Measurements from ENCODE around the gene AFAP1. TPM values are rescaled to one million over a fixed set of nuclear protein-coding genes. Genes with fewer than 3 reads are reported as not detected.

AFAP1 gene
- total and polyA plus RNA-seq, 2 donors (not counting 1 experiment from before 2014, with no cell fraction given), result 0.03 to 0.44 TPM

GRCh38 chr4:7910263-7910896 lies 29.3 kb downstream of the AFAP1 start:
- intact Hi-C loops (cut with micrococcal nuclease), result no loop called here
- DNase-seq (no peak), ATAC-seq (ENCODE audit: low read depth) (no peak)
- Mint-ChIP-seq H3K27me3 (peaks cover 36% of the 10 kb centered on the region), H3K4me1 (no peaks in the 10 kb centered on the region), H3K27ac (no peak overlapping the region), H3K9me3 (ENCODE audit: insufficient read depth) (no peaks in the 10 kb centered on the region), H3K4me3 (no peak overlapping the region)
- no peaks in the 10 kb centered on the region for H3K36me3 ChIP-seq (replicated peaks in 1 of 2; ENCODE audit: control extremely low read depth in 1 of 2, control insufficient read depth in 1 of 2, extremely low read depth in 1 of 2, insufficient read depth in 2 of 2, low read length in 1 of 2)
- TF ChIP-seq EZH2 (IDR thresholded peaks at IDR 0.05; ENCODE audit: borderline replicate concordance, insufficient read depth, low read depth, low read length, poor library complexity, severe bottlenecking) (no peak), CTCF (IDR thresholded peaks at IDR 0.05) (no peak)
- H3K9me3 ChIP-seq (ENCODE audit: control extremely low read depth in 1 of 3, control insufficient read depth in 2 of 3, insufficient read depth in 1 of 3, low read length in 2 of 3), result peaks cover 0 to 4% (median 0%) of the 10 kb centered on the region in 3 donors
- ChIA-PET CTCF (no interaction called here), POLR2A (no interaction called here)
- no peaks in the 10 kb centered on the region for H3K79me2 ChIP-seq (ENCODE audit: control insufficient read depth, insufficient read depth, low read length)
- no peak overlapping the region for H3K9ac ChIP-seq (ENCODE audit: low read length)
- H4K20me1 ChIP-seq (ENCODE audit: control insufficient read depth, insufficient read depth, low read length, poor library complexity, severe bottlenecking), result no peaks in the 10 kb centered on the region
- no peak overlapping the region for H3K4me3 ChIP-seq (ENCODE audit: control extremely low read depth in 1 of 5, extremely low read depth in 1 of 5, insufficient read depth in 1 of 5, low read depth in 2 of 5, low read length in 4 of 5)
- no peak overlapping the region for H3K4me2 ChIP-seq (replicated peaks; ENCODE audit: low read depth, low read length, poor library complexity, severe bottlenecking)
- H3K27me3 ChIP-seq (replicated peaks in 1 of 4; ENCODE audit: control extremely low read depth in 1 of 4, control insufficient read depth in 3 of 4, insufficient read depth in 4 of 4, low read length in 3 of 4), result peaks cover 0 to 4% (median 0%) of the 10 kb centered on the region in 4 experiments
- H3K4me1 ChIP-seq (ENCODE audit: control insufficient read depth in 2 of 2, insufficient read depth in 2 of 2, low read length in 2 of 2), result no peaks in the 10 kb centered on the region
- no peak overlapping the region for H3K27ac ChIP-seq (ENCODE audit: low read length in 2 of 2)
- 92% methylated on average over 14 of the region's 16 CpGs for WGBS (ENCODE audit: insufficient coverage)
- no peak overlapping the region for H2AFZ ChIP-seq (ENCODE audit: insufficient read depth, low read depth, low read length, poor library complexity, severe bottlenecking)

- H4K20me1 ChIP-seq (ENCODE audit: control insufficient read depth, insufficient read depth, low read length, poor library complexity, severe bottlenecking), result no peaks in the 10 kb centered on the region
- no peak overlapping the region for H3K4me3 Mint-ChIP-seq
- H3K27me3 ChIP-seq (replicated peaks in 1 of 4; ENCODE audit: control extremely low read depth in 1 of 4, control insufficient read depth in 3 of 4, insufficient read depth in 4 of 4, low read length in 3 of 4), result peaks cover 0 to 4% (median 0%) of the 10 kb centered on the region in 4 experiments
- POLR2A ChIA-PET, result no interaction called here
- intact Hi-C loops (cut with micrococcal nuclease), result no loop called here
- DNase-seq (no peak), ATAC-seq (ENCODE audit: low read depth) (no peak)
- no peak overlapping the region for H3K27ac Mint-ChIP-seq
- H3K4me2 ChIP-seq (replicated peaks; ENCODE audit: low read depth, low read length, poor library complexity, severe bottlenecking), result no peak overlapping the region
- H3K4me3 ChIP-seq (ENCODE audit: control extremely low read depth in 1 of 5, extremely low read depth in 1 of 5, insufficient read depth in 1 of 5, low read depth in 2 of 5, low read length in 4 of 5), result no peak overlapping the region
- H3K4me1 ChIP-seq (ENCODE audit: control insufficient read depth in 2 of 2, insufficient read depth in 2 of 2, low read length in 2 of 2), result no peaks in the 10 kb centered on the region
- H3K4me1 Mint-ChIP-seq, result no peaks in the 10 kb centered on the region
- CTCF ChIA-PET, result interaction anchor here (1.0 kb wide), 1 partner anchor 33 kb away, joined by 3 read pairs; no protein-coding TSS in a partner anchor
- peaks cover 34% of the 10 kb centered on the region for H3K27me3 Mint-ChIP-seq
- H3K27ac ChIP-seq (ENCODE audit: low read length in 2 of 2), result no peak overlapping the region
- TF ChIP-seq CTCF (IDR thresholded peaks at IDR 0.05) (no peak), EZH2 (IDR thresholded peaks at IDR 0.05; ENCODE audit: borderline replicate concordance, insufficient read depth, low read depth, low read length, poor library complexity, severe bottlenecking) (no peak)
- H3K36me3 ChIP-seq (replicated peaks in 1 of 2; ENCODE audit: control extremely low read depth in 1 of 2, control insufficient read depth in 1 of 2, extremely low read depth in 1 of 2, insufficient read depth in 2 of 2, low read length in 1 of 2), result no peaks in the 10 kb centered on the region
- no peak overlapping the region for H3K9ac ChIP-seq (ENCODE audit: low read length)
- 81% methylated on average over 9 of the region's 12 CpGs for WGBS (ENCODE audit: insufficient coverage)
- no peak overlapping the region for H2AFZ ChIP-seq (ENCODE audit: insufficient read depth, low read depth, low read length, poor library complexity, severe bottlenecking)
- peaks cover 0 to 4% (median 0%) of the 10 kb centered on the region in 3 donors for H3K9me3 ChIP-seq (ENCODE audit: control extremely low read depth in 1 of 3, control insufficient read depth in 2 of 3, insufficient read depth in 1 of 3, low read length in 2 of 3)
- H3K79me2 ChIP-seq (ENCODE audit: control insufficient read depth, insufficient read depth, low read length), result no peaks in the 10 kb centered on the region
- no peaks in the 10 kb centered on the region for H3K9me3 Mint-ChIP-seq (ENCODE audit: insufficient read depth)
These were observed 30.0 kb downstream of the AFAP1 start for GRCh38 chr4:7909463-7910262.

Data from B cell (primary cell).